H1 (cell line): ENCODE data around the gene NIN.

Source experiments
- BACH1 ChIP-seq: IDR thresholded peaks from 2 replicates; pipeline ENCODE4 v1.6.1; 2012; ENCODE audit warnings: low read length, improper control_type of control experiment
- CTBP2 ChIP-seq: IDR thresholded peaks from 2 replicates; pipeline ENCODE4 v1.7.0; 2011; ENCODE audit warnings: borderline replicate concordance, mild to moderate bottlenecking, moderate library complexity, mixed read lengths, low read length; ENCODE audit not compliant: insufficient read depth, insufficient read length
- CTCF ChIP-seq, 3 experiments: IDR thresholded peaks; 1 replicate in 2 of 3; 2 replicates in 1 of 3; pipeline versions ENCODE4 v1.5.1 to v1.6.1; 2011; ENCODE audit warnings: low read length in 3 of 3, mild to moderate bottlenecking in 3 of 3, inconsistent platforms in 2 of 3, low read depth in 1 of 3, moderate library complexity in 1 of 3; ENCODE audit not compliant: insufficient read depth in 1 of 3; ENCODE audit errors: control extremely low read depth in 1 of 3
- EZH2 ChIP-seq: fragments of 200-600 bp; sonication (generic); IDR thresholded peaks from 2 replicates; pipeline ENCODE4 v1.7.1; 2012; ENCODE audit warnings: low read depth, mild to moderate bottlenecking, moderate library complexity, low read length, inconsistent platforms; ENCODE audit not compliant: severe bottlenecking
- FOSL1 ChIP-seq: IDR thresholded peaks from 2 replicates; pipeline ENCODE4 v1.6.1; 2011; ENCODE audit warnings: mild to moderate bottlenecking, low read depth, low read length, moderate library complexity; ENCODE audit not compliant: insufficient read depth
- GABPA ChIP-seq: IDR thresholded peaks from 2 replicates; pipeline ENCODE4 v1.6.1; 2011; ENCODE audit warnings: mild to moderate bottlenecking, low read length, moderate library complexity, borderline replicate concordance; ENCODE audit not compliant: insufficient read depth
- HDAC6 ChIP-seq: IDR thresholded peaks from one replicate; pipeline ENCODE4 v1.7.1; 2012; ENCODE audit warnings: low read depth, mild to moderate bottlenecking, inconsistent platforms, low read length, moderate library complexity
- KDM1A ChIP-seq: fragments of 200-600, 300-600 bp; sonication (generic); IDR thresholded peaks from 2 replicates; pipeline ENCODE4 v1.7.1; 2016; ENCODE audit warnings: mild to moderate bottlenecking, low read length, borderline replicate concordance
- MAFK ChIP-seq: IDR thresholded peaks from 2 replicates; pipeline ENCODE4 v1.6.1; 2012; ENCODE audit warnings: low read depth, mild to moderate bottlenecking, improper control_type of control experiment, low read length
- POLR2A ChIP-seq, 2 experiments: IDR thresholded peaks; 1 replicate in 1 of 2; 2 replicates in 1 of 2; pipeline ENCODE4 v1.6.1; 2011; ENCODE audit warnings: low read depth in 2 of 2, low read length in 2 of 2, mild to moderate bottlenecking in 2 of 2; ENCODE audit errors: control extremely low read depth in 1 of 2
- SP2 ChIP-seq: IDR thresholded peaks from 2 replicates; pipeline ENCODE4 v1.6.1; 2012; ENCODE audit warnings: mild to moderate bottlenecking, low read length, inconsistent platforms
- TAF1 ChIP-seq: IDR thresholded peaks from 2 replicates; pipeline ENCODE4 v1.6.1; 2011; ENCODE audit warnings: mild to moderate bottlenecking, low read depth, low read length
- TBP ChIP-seq: IDR thresholded peaks from 2 replicates; pipeline ENCODE4 v1.6.1; 2011; ENCODE audit warnings: low read depth, low read length, improper control_type of control experiment
- TF ChIP-seq, protein P1 (sequence below): IDR thresholded peaks from 2 replicates; pipeline ENCODE4 v1.6.1; 2012; ENCODE audit warnings: inconsistent platforms

GRCh38 chr14:50826681-50827080 lies 4.3 kb downstream of the NIN start:
- TF ChIP-seq HDAC6: no peak
- no peak for TF ChIP-seq CTCF (IDR thresholded peaks at IDR 0.05; ENCODE audit: control extremely low read depth in 1 of 3, insufficient read depth in 1 of 3, low read depth in 1 of 3, low read length in 3 of 3)
- no peak for TF ChIP-seq BACH1
- TF ChIP-seq TAF1: no peak
- no peak for TF ChIP-seq GABPA
- TF ChIP-seq CTBP2: no peak
- TF ChIP-seq KDM1A: no peak
- TF ChIP-seq TBP: no peak
- TF ChIP-seq, protein P1, sequence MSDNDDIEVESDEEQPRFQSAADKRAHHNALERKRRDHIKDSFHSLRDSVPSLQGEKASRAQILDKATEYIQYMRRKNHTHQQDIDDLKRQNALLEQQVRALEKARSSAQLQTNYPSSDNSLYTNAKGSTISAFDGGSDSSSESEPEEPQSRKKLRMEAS: no peak
- no peak for TF ChIP-seq EZH2
- TF ChIP-seq POLR2A (IDR thresholded peaks at IDR 0.05; ENCODE audit: control extremely low read depth in 1 of 2, low read depth in 2 of 2, low read length in 2 of 2): no peak
- no peak for TF ChIP-seq SP2
- TF ChIP-seq MAFK: no peak
- TF ChIP-seq FOSL1: no peak
